ENCODE data around the gene ZNF14.
"Not testable (repeated sequence)": the region's sequence is repeated elsewhere in the genome, so short reads cannot be mapped to it uniquely, and the experiment has no call there.

The ZNF14 gene

DNA sequence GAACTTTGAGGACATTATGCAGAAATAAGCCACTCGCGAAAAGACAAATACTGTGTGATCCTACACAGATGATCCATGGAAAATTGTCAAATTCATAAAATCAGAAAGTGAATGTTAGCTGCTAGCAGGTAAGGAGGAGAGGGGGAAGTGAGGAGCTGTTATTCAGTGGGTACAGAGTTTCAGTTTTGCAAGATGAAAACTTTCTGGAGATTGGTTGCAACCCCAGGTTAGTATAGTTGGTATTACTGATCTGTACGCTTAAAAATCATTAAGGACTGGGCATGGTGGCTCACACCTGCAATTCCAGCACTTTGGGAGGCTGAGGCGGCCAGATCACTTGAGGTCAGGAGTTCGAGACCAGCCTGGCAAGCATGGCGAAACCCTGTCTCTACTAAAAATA is 46.3 kb downstream of the ZNF14 start:
- no peak for DNase-seq

DNA sequence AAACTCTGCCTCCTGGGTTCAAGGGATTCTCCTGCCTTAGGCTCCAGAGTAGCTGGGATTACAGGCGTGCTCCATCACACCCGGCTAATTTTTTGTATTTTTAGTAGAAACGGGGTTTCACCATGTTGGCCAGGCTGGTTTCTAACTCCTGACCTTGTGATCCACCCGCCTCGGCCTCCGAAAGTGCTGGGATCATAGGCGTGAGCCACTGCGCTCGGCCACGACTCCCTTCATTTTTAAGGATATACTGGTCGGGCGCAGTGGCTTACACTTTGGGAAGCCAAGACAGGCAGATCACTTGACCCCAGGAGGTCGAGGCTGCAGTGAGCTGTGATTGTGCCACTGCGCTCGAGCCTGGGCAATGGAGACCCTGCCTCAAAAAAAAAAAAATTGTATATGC is 46.8 kb downstream of the ZNF14 start:
- DNase-seq = not testable (repeated sequence)

DNA sequence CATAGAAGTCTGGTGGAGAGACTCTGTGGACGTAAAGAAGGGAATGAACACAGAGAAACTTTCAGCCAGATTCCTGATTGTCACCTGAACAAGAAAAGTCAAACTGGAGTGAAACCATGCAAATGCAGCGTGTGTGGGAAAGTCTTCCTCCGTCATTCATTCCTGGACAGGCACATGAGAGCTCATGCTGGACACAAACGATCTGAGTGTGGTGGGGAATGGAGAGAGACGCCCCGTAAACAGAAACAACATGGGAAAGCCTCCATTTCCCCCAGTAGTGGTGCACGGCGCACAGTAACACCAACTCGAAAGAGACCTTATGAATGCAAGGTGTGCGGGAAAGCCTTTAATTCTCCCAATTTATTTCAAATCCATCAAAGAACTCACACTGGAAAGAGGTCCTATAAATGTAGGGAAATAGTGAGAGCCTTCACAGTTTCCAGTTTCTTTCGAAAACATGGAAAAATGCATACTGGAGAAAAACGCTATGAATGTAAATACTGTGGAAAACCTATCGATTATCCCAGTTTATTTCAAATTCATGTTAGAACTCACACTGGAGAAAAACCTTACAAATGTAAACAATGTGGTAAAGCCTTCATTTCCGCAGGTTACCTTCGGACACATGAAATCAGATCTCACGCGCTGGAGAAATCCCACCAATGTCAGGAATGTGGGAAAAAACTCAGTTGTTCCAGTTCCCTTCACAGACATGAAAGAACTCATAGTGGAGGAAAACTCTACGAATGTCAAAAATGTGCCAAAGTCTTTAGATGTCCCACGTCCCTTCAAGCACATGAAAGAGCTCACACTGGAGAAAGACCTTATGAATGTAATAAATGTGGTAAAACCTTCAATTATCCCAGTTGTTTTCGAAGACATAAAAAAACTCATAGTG is 53.5 kb downstream of the ZNF14 start:
- no peak for DNase-seq

DNA sequence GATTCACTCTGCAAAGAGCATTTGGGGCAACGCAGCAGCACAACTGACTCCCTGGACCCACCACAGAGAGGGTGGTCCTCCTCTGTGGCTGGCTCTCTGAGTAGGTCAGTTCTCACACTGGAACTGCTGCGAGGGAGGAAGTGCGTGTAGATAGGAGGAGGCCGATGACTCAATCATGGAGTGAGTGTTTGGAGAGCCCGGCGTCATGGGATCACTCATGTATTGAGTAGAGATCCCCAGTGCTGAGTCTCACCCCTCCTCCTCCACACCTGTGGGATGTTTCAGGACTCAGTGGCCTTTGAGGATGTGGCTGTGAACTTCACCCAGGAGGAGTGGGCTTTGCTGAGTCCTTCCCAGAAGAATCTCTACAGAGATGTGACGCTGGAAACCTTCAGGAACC is 55.3 kb downstream of the ZNF14 start:
- DNase-seq = no peak

DNA sequence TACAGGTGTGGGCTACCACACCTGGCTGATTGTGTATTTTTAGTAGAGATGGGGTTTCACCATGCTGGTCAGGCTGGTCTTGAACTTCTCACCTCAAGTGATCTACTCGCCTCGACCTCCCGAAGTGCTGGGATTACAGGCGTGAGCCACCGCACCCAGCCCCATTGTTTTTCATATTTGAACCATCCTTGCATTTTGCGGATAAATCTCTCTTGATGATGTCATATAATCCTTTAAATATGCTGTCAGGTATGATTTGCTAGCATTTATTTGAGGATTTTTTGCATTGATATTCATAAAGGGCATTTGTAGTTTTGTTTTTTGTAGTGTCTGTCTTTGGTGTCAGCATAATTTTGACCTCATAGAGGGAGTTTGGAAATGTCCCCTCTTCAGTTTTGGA is 58.6 kb downstream of the ZNF14 start:
- DNase-seq = no peak

DNA sequence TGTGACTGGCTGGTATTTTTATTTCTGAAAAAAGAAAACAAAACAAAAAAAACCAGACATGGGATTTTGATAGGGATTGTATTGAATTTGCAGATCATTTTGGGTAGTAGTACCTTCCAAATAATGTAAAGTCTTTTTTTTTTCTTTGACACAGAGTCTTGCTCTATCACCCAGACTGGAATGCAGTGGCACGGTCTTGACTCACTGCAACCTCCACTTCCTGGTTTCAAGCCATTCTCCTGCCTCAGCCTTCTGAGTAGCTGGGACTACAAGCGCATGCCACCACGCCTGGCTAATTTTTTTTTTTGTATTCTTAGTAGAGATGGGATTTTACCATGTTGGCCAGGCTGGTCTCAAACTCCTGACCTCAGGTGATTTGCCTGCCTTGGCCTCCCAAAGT is 60.1 kb downstream of the ZNF14 start:
- DNase-seq = no peak

DNA sequence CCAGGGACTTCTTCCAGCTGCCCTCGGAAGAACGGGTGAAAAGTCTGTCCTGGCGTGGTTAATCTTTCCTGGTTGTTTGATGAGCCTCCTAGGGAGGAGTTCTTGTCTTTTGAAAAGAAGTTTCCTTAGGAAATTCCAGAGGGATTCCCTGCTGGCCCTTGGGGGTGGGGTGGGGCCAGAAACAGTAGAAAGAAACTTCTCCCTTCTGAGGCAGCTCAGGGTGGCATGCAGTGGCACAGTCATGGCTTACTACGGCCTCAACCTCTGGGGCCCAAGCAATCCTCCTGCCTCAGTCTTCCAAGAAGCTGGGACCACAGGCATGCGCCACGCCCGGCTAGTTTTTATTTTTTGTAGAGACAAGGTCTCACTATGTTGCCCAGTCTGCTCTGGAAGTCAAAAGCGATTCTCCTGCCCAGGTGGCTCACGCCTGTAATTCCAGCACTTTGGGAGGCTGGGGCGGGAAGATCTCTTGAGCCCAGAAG is 62.8 kb downstream of the ZNF14 start:
- DNase-seq = no peak

DNA sequence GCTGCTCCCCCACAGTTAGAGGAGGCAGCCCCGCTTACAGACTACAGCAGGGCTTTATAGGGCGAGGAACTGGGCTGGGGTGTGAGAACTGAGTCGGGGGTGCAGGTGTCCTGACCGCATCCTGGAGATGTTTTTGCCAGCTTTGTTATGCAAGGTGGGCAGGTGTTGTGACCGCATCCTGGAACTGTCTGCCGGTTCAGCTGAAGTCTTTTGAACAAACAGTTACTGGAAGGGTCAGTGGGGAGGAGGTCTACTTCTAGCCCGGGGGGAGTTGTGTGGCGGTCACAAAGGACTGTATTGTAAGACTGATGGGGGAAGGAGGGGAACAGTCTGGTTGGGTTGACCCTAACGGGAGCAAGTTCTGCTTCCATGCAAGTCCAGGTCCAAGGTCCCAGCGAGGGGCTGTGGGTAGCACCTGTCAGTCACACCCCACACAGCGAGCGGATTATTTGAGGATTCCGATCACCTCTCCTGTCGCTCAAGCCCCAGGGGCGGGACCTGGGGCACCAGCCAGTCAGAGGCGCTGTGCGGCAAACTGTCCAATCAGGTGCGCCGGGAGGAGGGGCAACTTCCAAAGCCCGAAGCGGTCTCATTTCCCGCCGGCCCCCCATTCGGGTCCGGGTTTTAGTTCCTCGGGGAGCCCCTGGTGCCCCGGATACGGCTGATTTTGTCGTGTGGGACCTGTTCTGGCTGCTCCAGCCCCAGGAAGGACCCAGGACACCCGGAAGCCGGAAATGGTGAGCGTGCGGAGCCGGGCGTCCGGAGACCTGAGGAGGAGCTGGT is 64.5 kb downstream of the ZNF14 start, which contains the start of gene ZNF101:
Gene ZNF101 (plus strand): TSS at position 610 of the 783 bp plus-strand sequence. CDS start 125 bp downstream, at position 735.
- peak; percentile 77 to 81 for DNase-seq

DNA sequence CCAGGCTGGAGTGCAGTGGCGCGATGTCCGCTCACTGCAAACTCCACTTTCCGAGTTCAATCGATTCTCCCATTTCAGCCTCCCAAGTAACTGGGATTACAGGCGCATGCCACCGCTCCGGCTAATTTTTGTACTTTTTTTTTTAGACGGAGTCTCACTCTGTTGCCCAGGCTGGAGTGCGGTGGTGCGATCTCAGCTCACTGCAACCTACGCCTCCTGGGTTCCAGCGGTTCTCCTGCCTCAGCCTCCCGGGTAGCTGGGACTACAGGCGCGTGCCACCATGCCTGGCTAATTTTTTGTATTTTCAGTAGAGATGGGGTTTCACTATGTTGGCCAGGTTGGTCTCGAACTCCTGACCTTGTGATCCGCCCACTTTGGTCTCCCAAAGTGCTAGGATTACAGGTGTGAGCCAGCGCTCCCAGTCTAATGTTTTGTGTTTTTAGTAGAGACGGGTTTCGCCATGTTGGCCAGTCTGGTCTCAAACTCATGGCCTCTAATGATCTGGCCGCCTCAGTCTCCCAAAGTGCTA is 67.4 kb downstream of the ZNF14 start:
- not testable (repeated sequence) for DNase-seq

DNA sequence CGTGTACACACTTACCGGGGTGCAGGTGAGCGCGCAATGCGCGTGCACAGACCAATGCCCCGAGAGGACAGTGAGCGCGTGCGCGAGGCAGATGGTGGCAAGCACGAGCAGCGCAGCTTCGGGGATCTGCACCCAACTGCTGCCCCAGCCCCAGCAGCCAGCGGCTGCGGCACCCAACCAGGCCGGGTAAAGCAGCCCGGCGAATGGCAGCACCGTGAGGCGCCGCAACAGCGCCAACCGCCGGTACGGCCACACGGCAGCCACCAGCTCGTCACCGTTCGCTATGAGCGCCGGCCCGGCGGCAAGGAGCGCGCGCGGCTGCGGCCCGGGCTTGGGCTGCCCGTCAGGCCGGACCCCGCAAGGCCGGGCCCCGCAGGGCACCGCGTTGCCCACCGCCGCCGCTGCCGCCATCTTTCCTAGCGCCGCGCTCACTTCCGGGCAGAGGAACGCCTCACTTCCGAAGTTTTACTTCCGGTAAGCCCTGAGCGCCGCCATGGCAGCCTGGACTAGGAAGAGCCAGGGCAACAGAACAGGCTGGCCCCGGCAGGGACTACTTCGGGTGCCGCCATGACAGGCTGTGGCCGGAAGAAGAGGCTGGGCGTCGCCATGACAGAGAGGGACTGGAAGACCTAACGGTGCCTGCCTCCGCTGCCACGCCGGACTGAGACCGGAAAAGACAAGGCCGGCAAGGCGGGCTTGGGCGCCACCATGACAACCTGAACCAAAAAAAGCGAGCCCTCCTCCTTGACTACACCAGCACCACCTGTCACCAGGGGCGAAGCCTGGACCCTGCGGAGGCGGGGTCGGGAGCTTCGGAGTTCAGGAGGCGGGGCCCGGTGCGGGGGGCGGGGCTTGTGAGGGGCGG is 69.4 kb downstream of the ZNF14 start, which contains the start of gene ATP13A1:
Gene ATP13A1 (minus strand): TSS at position 421 of the 865 bp plus-strand sequence. CDS start 10 bp downstream, at position 411.
- DNase-seq = peak; percentile 94

DNA sequence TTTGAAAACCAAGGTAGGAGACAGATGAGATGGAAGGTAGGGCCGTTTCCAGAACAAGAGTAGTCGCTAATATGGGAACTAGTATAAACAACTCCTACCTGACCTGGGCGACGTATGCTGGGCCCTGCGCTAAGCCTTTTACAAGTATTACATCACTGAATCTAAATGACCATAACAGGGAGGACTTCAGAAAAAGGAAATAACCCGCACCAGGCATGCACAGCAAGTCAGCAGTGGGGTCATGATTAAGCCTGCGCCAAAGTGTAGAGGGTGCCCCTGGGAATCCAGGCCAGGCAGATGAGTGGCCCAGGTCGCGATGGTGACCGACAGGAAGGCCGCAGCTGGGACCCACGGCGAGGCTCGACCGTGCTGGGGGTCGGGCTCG is 70.0 kb downstream of the ZNF14 start:
- DNase-seq = no peak

DNA sequence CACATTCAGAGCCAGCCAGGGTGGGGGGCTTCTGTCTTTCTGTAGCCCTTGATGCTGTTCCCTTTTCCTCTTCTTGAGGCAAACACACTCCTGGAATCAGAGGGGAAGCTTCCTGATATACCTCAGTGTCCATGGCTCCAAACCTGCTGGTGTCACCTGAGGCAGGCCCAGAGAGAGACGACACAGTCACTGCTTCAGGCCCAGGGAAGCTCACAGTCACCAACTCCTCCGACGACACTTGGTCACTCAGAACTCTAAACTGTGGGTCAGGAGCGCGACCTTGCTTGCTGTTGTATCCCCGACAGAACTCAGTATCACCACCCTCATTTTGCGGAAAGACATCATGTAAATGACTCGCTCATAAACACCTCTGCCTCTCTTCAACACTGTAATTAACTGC is 70.6 kb downstream of the ZNF14 start:
- no peak for DNase-seq

DNA sequence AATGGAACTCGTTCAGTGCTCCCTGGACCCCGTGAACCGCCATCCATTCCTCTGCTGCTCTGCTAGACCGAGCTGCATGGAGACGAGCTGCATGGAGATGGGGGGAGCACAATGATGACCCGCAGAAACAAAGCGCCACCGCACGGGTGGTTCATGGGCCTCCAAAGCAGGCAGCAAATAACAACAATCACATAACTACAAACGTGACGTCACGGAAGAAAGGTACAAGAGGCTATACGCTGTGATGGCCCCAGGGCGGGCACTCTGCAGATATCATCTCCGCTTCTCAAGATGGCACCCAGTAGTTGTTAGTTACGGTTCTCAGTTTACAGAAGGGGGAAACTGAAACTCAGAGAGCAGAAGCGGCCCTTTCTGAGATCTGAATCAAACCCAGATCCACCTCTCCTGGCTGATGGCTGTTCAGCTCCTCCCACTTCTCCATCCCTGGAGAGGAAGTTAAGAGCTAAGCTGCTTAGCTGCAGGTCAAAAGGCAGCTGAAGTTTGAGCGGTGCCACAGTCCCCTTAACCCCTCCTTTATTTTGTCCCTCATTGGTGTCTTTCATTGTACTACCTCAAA is 71.1 kb downstream of the ZNF14 start:
- DNase-seq = peak in 1 of 2 donors; percentile 4

DNA sequence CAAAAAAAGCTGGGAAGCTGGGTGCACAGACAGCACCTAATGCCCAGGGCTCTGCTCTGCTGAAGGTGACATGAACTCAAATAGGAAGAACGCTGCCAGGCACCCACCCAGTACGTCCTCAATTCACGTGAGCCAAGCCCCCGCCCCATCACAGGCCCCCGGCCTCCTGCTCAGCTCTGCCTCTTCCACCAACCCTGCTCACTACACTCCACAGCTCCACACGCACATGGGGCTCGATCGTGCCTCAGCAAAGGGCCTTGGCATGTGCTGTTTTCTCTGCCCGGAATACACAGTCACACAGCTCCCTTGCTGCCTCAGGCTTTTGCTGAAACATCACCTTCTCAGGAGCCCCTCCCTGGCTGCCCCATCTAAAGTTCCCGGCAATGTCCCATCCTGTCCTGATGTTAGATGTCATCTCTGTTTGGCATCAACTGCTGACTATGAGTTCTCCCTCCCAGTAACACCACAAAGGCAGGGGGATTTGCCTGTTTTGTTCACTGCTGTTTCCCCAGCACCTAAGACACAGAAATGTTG is 71.7 kb downstream of the ZNF14 start:
- no peak for DNase-seq
